HepG2 (cell line): ENCODE measurements around the gene NEK8.

Experiments
- ATF5 ChIP-seq: sonication (generic); formaldehyde crosslinking; IDR thresholded peaks from 2 replicates; pipeline ENCODE4 v1.4.0; 2020; ENCODE audit warnings: mild to moderate bottlenecking, low read depth, missing genetic modification reagents
- ZXDC ChIP-seq: sonication (generic); formaldehyde crosslinking; IDR thresholded peaks from 2 replicates; pipeline ENCODE4 v1.5.0; 2020; ENCODE audit warnings: mild to moderate bottlenecking, missing genetic modification reagents

GRCh38 chr17:28685366-28685765 is 43.2 kb upstream of the NEK8 start:
- no peak for TF ChIP-seq ZXDC (CRISPR knock-in tag)
- TF ChIP-seq ATF5, result no peak
